GM12878 (cell line): ENCODE data around the gene PITRM1. TPM values are rescaled to one million over a fixed set of nuclear protein-coding genes. Genes with fewer than 3 reads are reported as not detected.

Experiments used
- ATF2 ChIP-seq: IDR thresholded peaks from 2 replicates; pipeline ENCODE4 v1.6.1; 2012; ENCODE audit warnings: low read length, inconsistent platforms
- BCLAF1 ChIP-seq: fragments of 450-650 bp; IDR thresholded peaks from 2 replicates; pipeline ENCODE4 v1.6.1; 2017; ENCODE audit warnings: antibody characterized with exemption, mild to moderate bottlenecking, moderate library complexity
- SUZ12 ChIP-seq: fragments of 200-600 bp; sonication (generic); IDR thresholded peaks from one replicate; pipeline ENCODE4 v1.6.1; 2018; ENCODE audit warnings: antibody characterized with exemption, mild to moderate bottlenecking; ENCODE audit not compliant: unreplicated experiment
- TCF12 ChIP-seq: IDR thresholded peaks from 2 replicates; pipeline ENCODE4 v1.6.1; 2011; ENCODE audit warnings: low read depth, mild to moderate bottlenecking, low read length
- ZBTB11 ChIP-seq: fragments of 450-650 bp; formaldehyde crosslinking; IDR thresholded peaks from 2 replicates; pipeline ENCODE4 v1.5.0; 2022; ENCODE audit warnings: mild to moderate bottlenecking, missing genetic modification characterization
- ZNF217 ChIP-seq: fragments of 450-650 bp; IDR thresholded peaks from 2 replicates; pipeline ENCODE4 v1.6.1; 2017; ENCODE audit warnings: antibody characterized with exemption, mild to moderate bottlenecking
- polyA plus RNA-seq, 11 experiments: library from polyadenylated mRNA; depleted of rRNA in 4 of 11; unstranded in 6 of 11; stranded (reverse) in 5 of 11; fragments of >200 nt; fragmentation: Nextera tagmentation in 4 of 11; fragmentation: Illumina TruSeq in 1 of 11; extraction: Ambion mirVana in 4 of 11; extraction: Trizol in 1 of 11; gene quantifications; 1 replicate in 1 of 11; 2 replicates in 10 of 11; pipeline versions ENCODE4 v1.2.1 to v1.2.3, GENCODE V29; 2011 to 2016; ENCODE audit warnings: inconsistent platforms in 2 of 11, missing spikeins in 2 of 11, low read depth in 1 of 11
- total RNA-seq, 4 experiments: library from RNA; depleted of rRNA in 3 of 4; stranded (reverse); fragments of >200 nt in 3 of 4; fragmentation: Illumina TruSeq in 1 of 4; extraction: Trizol in 1 of 4; gene quantifications; 2 replicates each; pipeline versions ENCODE4 v1.2.1 to v1.2.3, GENCODE V29; 2013 to 2021

Gene PITRM1
- total and polyA plus RNA-seq, 10 of the 15 experiments (the other 5 are each of a cell fraction or from before 2014, with no cell fraction given): 15.5 to 53.0 (median 45.0) TPM

- TF ChIP-seq ZBTB11 (CRISPR knock-in tag): no peak
- TF ChIP-seq ZNF217: no peak
- TF ChIP-seq ATF2: peak; percentile 54; the same call in 1 of the 2 replicates
- no peak for TF ChIP-seq SUZ12
- no peak for TF ChIP-seq TCF12
- no peak for TF ChIP-seq BCLAF1
Observed at GRCh38 chr10:3095373-3096139, 77.0 kb downstream of the PITRM1 start (continued).
